GM12878 (cell line): ENCODE data around the gene SBDS. TPM values are rescaled to one million over a fixed set of nuclear protein-coding genes. Genes with fewer than 3 reads are reported as not detected.
A peak's percentile ranks its signal among the peaks of the same experiment; 100 is the strongest.

Experiments
- ATAC-seq: fragments of 200-7000 bp; cut with Tn5 transposase; 3 replicates; pipeline ENCODE4 v1.9.1; 2020; ENCODE audit warnings: mild to moderate bottlenecking, moderate library complexity
- BruUV-seq: library from RNA; stranded (reverse); fragments of 400-500 nt; replicated peaks from 2 replicates; lab custom pipeline; 2021; lab: Mats Ljungman, UMichigan
- CTCF ChIA-PET: fragments of 300-600 bp; sonication (Branson Sonifier 250); formaldehyde crosslinking; extraction: SDS; loops from one replicate; lab custom pipeline; 2021; ENCODE audit warnings: inconsistent platforms; lab: Yijun Ruan, JAX
- POLR2A ChIA-PET: fragments of 350-600 bp; formaldehyde crosslinking; extraction: SDS; loops from one replicate; lab custom pipeline; 2021; ENCODE audit warnings: inconsistent platforms; lab: Charles Lee
- RAD21 ChIA-PET: fragments of 300-600 bp; sonication (Branson Sonifier 250); formaldehyde crosslinking; loops from one replicate; lab custom pipeline; 2023; ENCODE audit warnings: antibody characterized with exemption; ENCODE audit not compliant: unreplicated experiment; lab: Charles Lee
- SMC1A ChIA-PET: fragments of 300-600 bp; sonication (Branson Sonifier 250); formaldehyde crosslinking; loops from one replicate; lab custom pipeline; 2023; ENCODE audit not compliant: unreplicated experiment, uncharacterized antibody; lab: Charles Lee
- DNase-seq: peaks from one replicate; pipeline ENCODE4 v3.0.0-alpha.2; 2011; ENCODE audit warnings: low read depth, low spot score
- FAIRE-seq: peaks from 3 replicates; lab custom pipeline; 2011; peaks lifted over from hg19 to GRCh38; lab: Jason Lieb, UNC
- H2AFZ ChIP-seq: 2 replicates; pipeline ENCODE4 v1.6.0; 2011; ENCODE audit warnings: low read depth, low read length, control low read depth; ENCODE audit not compliant: control insufficient read depth
- H3K27ac ChIP-seq: 2 replicates; pipeline ENCODE4 v1.5.1; 2011; ENCODE audit warnings: control low read depth; ENCODE audit not compliant: control insufficient read depth, insufficient read depth
- H3K27me3 ChIP-seq, 2 experiments: replicated peaks in 1 of 2; 2 replicates each; pipeline versions ENCODE4 v1.6.0 to v1.6.1; 2011; ENCODE audit warnings: low read length in 1 of 2; ENCODE audit not compliant: control insufficient read depth in 2 of 2, insufficient read depth in 2 of 2
- H3K36me3 ChIP-seq, 2 experiments: 2 replicates each; pipeline ENCODE4 v1.5.1; 2011; ENCODE audit warnings: low read length in 1 of 2; ENCODE audit not compliant: control insufficient read depth in 2 of 2, insufficient read depth in 2 of 2
- H3K4me1 ChIP-seq: 2 replicates; pipeline ENCODE4 v1.6.1; 2011; ENCODE audit warnings: mild to moderate bottlenecking, low read length, moderate library complexity, mixed read lengths; ENCODE audit not compliant: control insufficient read depth, insufficient read depth
- H3K4me2 ChIP-seq: 2 replicates; pipeline ENCODE4 v1.6.0; 2011; ENCODE audit warnings: control low read depth; ENCODE audit not compliant: control insufficient read depth, insufficient read depth
- H3K4me3 ChIP-seq: fragments of 200-600 bp; sonication (generic); 2 replicates; pipeline ENCODE4 v1.5.1; 2016
- H3K79me2 ChIP-seq: 2 replicates; pipeline ENCODE4 v1.6.0; 2011; ENCODE audit warnings: low read length; ENCODE audit not compliant: control insufficient read depth, insufficient read depth
- H3K9ac ChIP-seq: 2 replicates; pipeline ENCODE4 v1.8.0; 2011; ENCODE audit warnings: low read length, control low read depth, mixed read lengths; ENCODE audit not compliant: control insufficient read depth, insufficient read depth
- H3K9me3 ChIP-seq: replicated peaks from 3 replicates; pipeline ENCODE4 v1.5.1; 2011; ENCODE audit warnings: mild to moderate bottlenecking, low read length; ENCODE audit not compliant: control insufficient read depth, insufficient read depth
- H4K20me1 ChIP-seq: 2 replicates; pipeline ENCODE4 v1.6.0; 2011; ENCODE audit not compliant: control insufficient read depth, insufficient read depth
- ASH2L ChIP-seq: fragments of 300-600, 200-600 bp; sonication (generic); IDR thresholded peaks from 2 replicates; pipeline ENCODE4 v1.6.1; 2017; ENCODE audit warnings: low read depth, mild to moderate bottlenecking, borderline replicate concordance
- ATF7 ChIP-seq: fragments of 450-650 bp; IDR thresholded peaks from 2 replicates; pipeline ENCODE4 v1.6.1; 2016; ENCODE audit warnings: low read depth, mild to moderate bottlenecking
- BCL3 ChIP-seq: IDR thresholded peaks from 2 replicates; pipeline ENCODE4 v1.6.1; 2011; ENCODE audit warnings: borderline replicate concordance, low read depth, mild to moderate bottlenecking, moderate library complexity, low read length; ENCODE audit not compliant: insufficient read depth, poor library complexity, severe bottlenecking
- CBFB ChIP-seq: IDR thresholded peaks from 2 replicates; pipeline ENCODE4 v1.6.1; 2016; ENCODE audit warnings: antibody characterized with exemption, low read depth
- CHD4 ChIP-seq: fragments of 200-600 bp; sonication (generic); IDR thresholded peaks from 2 replicates; pipeline ENCODE4 v1.6.1; 2016; ENCODE audit warnings: mild to moderate bottlenecking
- EGR1 ChIP-seq, 2 experiments: IDR thresholded peaks; 1 replicate in 1 of 2; 2 replicates in 1 of 2; pipeline ENCODE4 v1.6.1; 2011 to 2012; ENCODE audit warnings: low read depth in 2 of 2, low read length in 2 of 2, borderline replicate concordance in 1 of 2, mild to moderate bottlenecking in 1 of 2, moderate library complexity in 1 of 2
- IKZF2 ChIP-seq, 2 experiments: fragments of 450-650 bp; IDR thresholded peaks; 2 replicates each; pipeline ENCODE4 v1.6.1; 2017; ENCODE audit warnings: mild to moderate bottlenecking in 2 of 2, moderate library complexity in 2 of 2
- RFX5 ChIP-seq: IDR thresholded peaks from 2 replicates; pipeline ENCODE4 v1.6.1; 2011; ENCODE audit warnings: low read depth, low read length, improper control_type of control experiment
- SUPT20H ChIP-seq: IDR thresholded peaks from 2 replicates; pipeline ENCODE4 v1.6.1; 2011; ENCODE audit warnings: low read depth, mild to moderate bottlenecking, low read length, moderate library complexity, borderline replicate concordance; ENCODE audit not compliant: control insufficient read depth
- TARDBP ChIP-seq: IDR thresholded peaks from 2 replicates; pipeline ENCODE4 v1.6.1; 2016; ENCODE audit warnings: borderline replicate concordance
- WRNIP1 ChIP-seq: IDR thresholded peaks from 2 replicates; pipeline ENCODE4 v1.6.1; 2011; ENCODE audit warnings: low read depth, low read length, improper control_type of control experiment, borderline replicate concordance
- WGBS: methylation state at CpG from one replicate; pipeline ENCODE4 v1.1.6; 2016; ENCODE audit warnings: low lambda C conversion rate; ENCODE audit not compliant: insufficient replicate concordance, insufficient coverage; ENCODE audit errors: missing lambda C conversion rate; 5-methylcytosine and 5-hydroxymethylcytosine counted together
- in situ Hi-C: fragments of 300-500 bp; cut with MboI; formaldehyde crosslinking; loops from 9 replicates; pipeline ENCODE4 v1.14.3; 2018; ENCODE audit warnings: mixed read lengths
- intact Hi-C: fragments of 100-400 bp; cut with micrococcal nuclease; formaldehyde crosslinking; loops from one replicate; pipeline ENCODE4 v1.14.2; 2022; ENCODE audit not compliant: unreplicated experiment
- polyA plus RNA-seq, 11 experiments: library from polyadenylated mRNA; depleted of rRNA in 4 of 11; unstranded in 6 of 11; stranded (reverse) in 5 of 11; fragments of >200 nt; fragmentation: Nextera tagmentation in 4 of 11; fragmentation: Illumina TruSeq in 1 of 11; extraction: Ambion mirVana in 4 of 11; extraction: Trizol in 1 of 11; gene quantifications; 1 replicate in 1 of 11; 2 replicates in 10 of 11; pipeline versions ENCODE4 v1.2.1 to v1.2.3, GENCODE V29; 2011 to 2016; ENCODE audit warnings: inconsistent platforms in 2 of 11, missing spikeins in 2 of 11, low read depth in 1 of 11
- total RNA-seq, 4 experiments: library from RNA; depleted of rRNA in 3 of 4; stranded (reverse); fragments of >200 nt in 3 of 4; fragmentation: Illumina TruSeq in 1 of 4; extraction: Trizol in 1 of 4; gene quantifications; 2 replicates each; pipeline versions ENCODE4 v1.2.1 to v1.2.3, GENCODE V29; 2013 to 2021

The SBDS gene
- total and polyA plus RNA-seq, 10 of the 15 experiments (the other 5 are each of a cell fraction or from before 2014, with no cell fraction given), result 22.4 to 63.0 (median 32.8) TPM

DNA sequence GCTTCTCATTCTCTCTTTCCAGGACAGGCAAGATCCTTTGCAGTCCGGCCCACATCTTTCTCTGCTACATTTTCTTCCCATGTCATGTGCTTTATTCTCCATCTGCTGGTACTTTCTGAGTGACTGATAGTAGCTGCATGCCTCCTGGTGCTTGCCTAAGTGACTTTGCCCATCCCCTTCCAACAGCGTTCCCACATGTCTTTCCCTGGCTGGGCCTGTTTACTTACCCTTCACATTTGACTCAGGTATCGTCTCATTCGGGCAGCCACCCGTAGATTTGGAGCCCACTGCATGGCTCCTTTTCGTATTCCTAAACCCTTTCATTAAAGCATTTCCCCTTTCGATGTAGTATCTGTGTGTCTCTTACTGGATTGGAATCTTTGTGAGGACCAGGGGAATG, 25.9 kb upstream of the SBDS start:
- H2AFZ ChIP-seq, result no peak overlapping the region
- CTCF ChIA-PET, result no interaction called here
- no peaks in the 10 kb centered on the region for H3K9me3 ChIP-seq
- H3K9ac ChIP-seq, result no peak overlapping the region
- SMC1A ChIA-PET, result no interaction called here
- H4K20me1 ChIP-seq, result no peaks in the 10 kb centered on the region
- in situ Hi-C loops (no loop called here), intact Hi-C loops (no loop called here)
- ATAC-seq (no peak), DNase-seq (no peak), FAIRE-seq (no peak)
- RAD21 ChIA-PET, result no interaction called here
- no peak overlapping the region for H3K27ac ChIP-seq
- POLR2A ChIA-PET, result no interaction called here
- WGBS, result 90% methylated on average over 7 of the region's 7 CpGs
- no peak overlapping the region for H3K4me3 ChIP-seq
- no peaks in the 10 kb centered on the region for H3K4me1 ChIP-seq
- peaks cover 6 to 12% of the 10 kb centered on the region in 2 experiments for H3K36me3 ChIP-seq
- no TSS peak for BruUV-seq
- no peaks in the 10 kb centered on the region for H3K79me2 ChIP-seq
- no peaks in the 10 kb centered on the region for H3K27me3 ChIP-seq
- TF ChIP-seq RFX5 (no peak), SUPT20H (no peak), CBFB (no peak), ASH2L (no peak), CHD4 (no peak), EGR1 (IDR thresholded peaks at IDR 0.05; ENCODE audit: borderline replicate concordance in 1 of 2, low read depth in 2 of 2, low read length in 2 of 2) (no peak)
- no peak overlapping the region for H3K4me2 ChIP-seq

- POLR2A ChIA-PET, result interaction anchor here (1.1 kb wide), 1 partner anchor 34 kb away, joined by 3 read pairs; no protein-coding TSS in a partner anchor
- ATAC-seq, result no peak
- intact Hi-C loops, result no loop called here
- Histone ChIP-seq H3K27me3 (no peaks in the 10 kb centered on the region), H3K9ac (no peak overlapping the region)
- TF ChIP-seq IKZF2 (IDR thresholded peaks at IDR 0.05) (no peak), BCL3 (peak; percentile 92), ATF7 (no peak), WRNIP1 (no peak), TARDBP (no peak), SUPT20H (no peak)
- TF ChIP-seq, all 136 proteins: peak for 1
- Histone ChIP-seq H2AFZ (no peak overlapping the region), H3K4me3 (no peak overlapping the region), H3K4me2 (no peak overlapping the region), H3K27ac (no peak overlapping the region), H3K9me3 (no peaks in the 10 kb centered on the region), H3K36me3 (peaks cover 6 to 12% of the 10 kb centered on the region in 2 experiments), H3K79me2 (no peaks in the 10 kb centered on the region), H4K20me1 (no peaks in the 10 kb centered on the region), H3K4me1 (no peaks in the 10 kb centered on the region)
- in situ Hi-C loops, result no loop called here
- 87% methylated on average over 8 of the region's 8 CpGs for WGBS
- no TSS peak for BruUV-seq
- DNase-seq (no peak), FAIRE-seq (no peak)
- ChIA-PET CTCF (interaction anchor here (0.5 to 1.3 kb wide), 3 partner anchors 21 to 232 kb away, joined by 3 to 7 read pairs (median 4); no protein-coding TSS in a partner anchor), SMC1A (no interaction called here), RAD21 (no interaction called here)
These were observed 24.4 kb upstream of the SBDS start for GRCh38 chr7:67019562-67020390.
